ENCODE data around the gene SLC5A10. TPM values are rescaled to one million over a fixed set of nuclear protein-coding genes. Genes with fewer than 3 reads are reported as not detected.
"Not testable (repeated sequence)": the region's sequence is repeated elsewhere in the genome, so short reads cannot be mapped to it uniquely, and the experiment has no call there.

Gene SLC5A10
- total RNA-seq, 4 donors from 2014 or later: not detected

- DNase-seq: peak in 2 of 3 donors; percentile 52 to 84
- not testable (repeated sequence) for H3K4me1 ChIP-seq, H3K9me3 ChIP-seq, H3K27me3 ChIP-seq, H3K27ac ChIP-seq, H3K4me3 ChIP-seq, H3K36me3 ChIP-seq
- TF ChIP-seq CTCF (IDR thresholded peaks at IDR 0.05): peak in 1 of 6 experiments; percentile 32
These were observed 79.8 kb downstream of the SLC5A10 start for GRCh38 chr17:19031729-19032128.

- H3K36me3 ChIP-seq, H3K27ac ChIP-seq, H3K4me3 ChIP-seq, DNase-seq, H3K27me3 ChIP-seq, H3K4me1 ChIP-seq, H3K9me3 ChIP-seq: not testable (repeated sequence)
These were observed 80.5 kb downstream of the SLC5A10 start for GRCh38 chr17:19032377-19032988.

- not testable (repeated sequence) for DNase-seq, H3K9me3 ChIP-seq, H3K27me3 ChIP-seq, H3K4me1 ChIP-seq, H3K36me3 ChIP-seq, H3K27ac ChIP-seq, H3K4me3 ChIP-seq
These were observed 84.2 kb downstream of the SLC5A10 start for GRCh38 chr17:19036186-19036585.

- not testable (repeated sequence) for H3K36me3 ChIP-seq, H3K9me3 ChIP-seq, H3K27ac ChIP-seq, H3K27me3 ChIP-seq, H3K4me1 ChIP-seq, H3K4me3 ChIP-seq, DNase-seq
These were observed 85.6 kb downstream of the SLC5A10 start for GRCh38 chr17:19037547-19037946.

- DNase-seq, H3K4me3 ChIP-seq, H3K36me3 ChIP-seq, H3K27me3 ChIP-seq, H3K9me3 ChIP-seq, H3K4me1 ChIP-seq, H3K27ac ChIP-seq: not testable (repeated sequence)
These were observed 86.0 kb downstream of the SLC5A10 start for GRCh38 chr17:19038007-19038406.

GRCh38 chr17:19038730-19039129, 86.8 kb downstream of the SLC5A10 start:
- H3K27ac ChIP-seq, H3K36me3 ChIP-seq, H3K9me3 ChIP-seq, DNase-seq, H3K4me3 ChIP-seq, H3K27me3 ChIP-seq, H3K4me1 ChIP-seq: not testable (repeated sequence)

GRCh38 chr17:19040350-19040749, 88.4 kb downstream of the SLC5A10 start:
- DNase-seq, H3K4me3 ChIP-seq, H3K9me3 ChIP-seq, H3K4me1 ChIP-seq, H3K36me3 ChIP-seq, H3K27me3 ChIP-seq, H3K27ac ChIP-seq: not testable (repeated sequence)

- not testable (repeated sequence) for H3K4me3 ChIP-seq, H3K4me1 ChIP-seq, H3K36me3 ChIP-seq, H3K27me3 ChIP-seq, H3K9me3 ChIP-seq
- peak overlapping the region in 1 of 4 donors; percentile 61 for H3K27ac ChIP-seq
- DNase-seq: peak in 1 of 3 donors; percentile 12
These were observed 89.9 kb downstream of the SLC5A10 start for GRCh38 chr17:19041871-19042270.

- H3K9me3 ChIP-seq, H3K4me1 ChIP-seq, H3K27me3 ChIP-seq, DNase-seq, H3K36me3 ChIP-seq, H3K4me3 ChIP-seq, H3K27ac ChIP-seq: not testable (repeated sequence)
These were observed 90.4 kb downstream of the SLC5A10 start for GRCh38 chr17:19042369-19042768.

- H3K27ac ChIP-seq, H3K9me3 ChIP-seq, H3K4me3 ChIP-seq, H3K27me3 ChIP-seq, H3K36me3 ChIP-seq, DNase-seq, H3K4me1 ChIP-seq: not testable (repeated sequence)
These were observed 91.1 kb downstream of the SLC5A10 start for GRCh38 chr17:19043032-19043431.

- not testable (repeated sequence) for H3K36me3 ChIP-seq, H3K27ac ChIP-seq, H3K4me3 ChIP-seq, H3K9me3 ChIP-seq, DNase-seq, H3K27me3 ChIP-seq, H3K4me1 ChIP-seq
These were observed 92.7 kb downstream of the SLC5A10 start for GRCh38 chr17:19044643-19045042.

- not testable (repeated sequence) for H3K27ac ChIP-seq, H3K9me3 ChIP-seq, DNase-seq, H3K36me3 ChIP-seq, H3K27me3 ChIP-seq, H3K4me3 ChIP-seq, H3K4me1 ChIP-seq
These were observed 94.9 kb downstream of the SLC5A10 start, which contains the start of gene GRAP for GRCh38 chr17:19046782-19047375. TSS of gene GRAP (minus strand) at chr17:19046957. CDS start at chr17:19046926, 31 bp downstream.

- not testable (repeated sequence) for H3K27me3 ChIP-seq, H3K9me3 ChIP-seq, H3K27ac ChIP-seq, H3K4me1 ChIP-seq, H3K36me3 ChIP-seq, H3K4me3 ChIP-seq
- DNase-seq: peak in 1 of 3 donors; percentile 17
These were observed 95.5 kb downstream of the SLC5A10 start for GRCh38 chr17:19047510-19047909.

- not testable (repeated sequence) for H3K27me3 ChIP-seq, H3K4me3 ChIP-seq, H3K4me1 ChIP-seq, H3K36me3 ChIP-seq, DNase-seq, H3K9me3 ChIP-seq, H3K27ac ChIP-seq
These were observed 96.9 kb downstream of the SLC5A10 start for GRCh38 chr17:19048826-19049225.

- not testable (repeated sequence) for DNase-seq, H3K27ac ChIP-seq, H3K4me1 ChIP-seq, H3K9me3 ChIP-seq, H3K4me3 ChIP-seq, H3K27me3 ChIP-seq, H3K36me3 ChIP-seq
These were observed 103.5 kb downstream of the SLC5A10 start for GRCh38 chr17:19055447-19055846.

All from Peyer's patch (tissue), 4 donors.